RCC 7860 (cell line): ENCODE measurements around the gene CROCC.
A peak's percentile ranks its signal among the peaks of the same experiment; 100 is the strongest.
"Not testable (repeated sequence)": the region's sequence is repeated elsewhere in the genome, so short reads cannot be mapped to it uniquely, and the experiment has no call there.

Experiments
- DNase-seq: peaks from one replicate; pipeline ENCODE4 v3.0.0-alpha.2; 2015; ENCODE audit warnings: low spot score
- FAIRE-seq: peaks from 2 replicates; lab custom pipeline; 2012; peaks lifted over from hg19 to GRCh38; lab: Jason Lieb, UNC

The CROCC gene

GRCh38 chr1:16895598-16896315, 26.0 kb upstream of the CROCC start, which contains the start of gene RNU1-2:
RNU1-2 (plus strand) TSS chr1:16895980.
- FAIRE-seq: peak; percentile 89
- peak; percentile 100 for DNase-seq

- DNase-seq (peak; percentile 99), FAIRE-seq (peak; percentile 92)
Observed at GRCh38 chr1:16896316-16897055, 25.2 kb upstream of the CROCC start.

DNA sequence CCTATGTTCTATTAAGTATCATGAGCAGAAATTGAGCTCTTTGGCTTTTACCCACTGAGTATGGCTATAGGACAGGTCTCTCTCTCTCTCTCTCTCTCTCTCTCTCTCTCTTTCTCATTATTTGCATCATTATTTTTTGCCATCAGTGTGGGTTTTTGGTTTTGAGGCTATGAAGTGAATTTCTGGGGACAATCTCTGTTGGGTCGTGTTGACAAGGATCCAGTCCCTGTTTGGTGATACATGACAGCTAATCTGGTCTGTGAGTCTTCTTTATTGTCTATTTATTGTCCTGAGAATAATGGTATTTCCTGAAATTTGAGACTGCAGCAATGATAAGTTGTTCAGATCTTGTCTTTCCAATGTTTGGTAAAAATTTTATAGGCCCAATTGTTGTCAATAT, 24.1 kb upstream of the CROCC start:
- DNase-seq, FAIRE-seq: not testable (repeated sequence)

DNA sequence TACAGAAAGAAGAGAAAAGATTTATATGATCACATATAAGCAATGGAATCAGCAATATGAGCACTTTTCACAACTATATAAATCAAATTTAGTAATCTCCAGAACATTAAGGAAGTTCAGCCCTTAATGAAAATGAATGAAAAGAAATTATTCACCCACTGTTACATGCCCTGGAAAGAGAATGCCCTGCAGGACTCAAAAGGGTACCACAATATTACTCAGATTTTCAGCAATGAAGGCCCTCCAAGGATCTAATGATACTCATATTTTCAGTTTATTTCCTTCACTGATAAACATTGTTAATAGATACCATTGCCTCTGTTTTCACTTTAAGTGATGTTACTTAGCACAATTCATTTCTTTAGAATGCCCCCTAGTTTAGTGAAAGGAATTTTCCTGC, 23.4 kb upstream of the CROCC start:
- not testable (repeated sequence) for FAIRE-seq, DNase-seq

GRCh38 chr1:16899020-16899419, 22.7 kb upstream of the CROCC start:
- not testable (repeated sequence) for FAIRE-seq, DNase-seq

DNA sequence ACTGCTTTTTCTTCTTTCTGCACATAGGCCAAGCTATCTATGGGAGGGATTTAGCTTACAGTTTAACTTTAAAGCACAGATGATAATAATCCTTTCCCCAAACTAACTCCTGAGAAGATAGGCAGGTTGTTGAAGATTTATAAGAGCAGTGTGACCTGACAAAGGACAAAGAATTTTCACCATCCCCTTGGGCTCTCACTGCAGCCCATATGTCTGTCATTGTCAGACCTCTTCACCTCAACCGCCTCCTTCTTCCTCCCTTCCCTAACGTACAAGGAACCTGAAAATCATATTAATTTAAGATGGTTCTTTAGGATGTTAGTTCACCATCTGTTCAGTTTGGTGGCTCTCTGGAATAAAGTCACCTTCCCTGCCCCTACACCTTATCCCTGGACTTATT, 21.0 kb upstream of the CROCC start:
- DNase-seq: no peak
- no peak for FAIRE-seq

DNA sequence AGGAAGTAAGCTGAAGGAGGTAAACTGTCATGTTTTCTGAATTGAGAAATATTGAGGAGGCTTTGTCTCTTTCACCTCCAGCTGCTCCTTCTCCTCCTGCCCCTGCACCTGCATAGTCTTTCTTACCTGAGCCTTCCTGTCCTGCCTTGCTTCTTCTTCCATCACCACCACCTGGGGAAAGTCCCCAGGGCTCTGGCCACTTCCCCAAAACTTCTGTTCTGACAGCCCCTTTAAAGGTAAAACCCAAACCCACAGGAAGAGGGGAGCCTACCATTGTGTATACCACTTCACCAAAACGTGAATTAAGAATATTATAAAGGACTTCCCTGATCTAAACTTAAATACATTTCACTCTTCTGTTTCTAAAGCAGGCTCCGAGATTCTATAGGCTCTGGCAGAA, 20.4 kb upstream of the CROCC start:
- DNase-seq, FAIRE-seq: not testable (repeated sequence)

- DNase-seq: peak; percentile 45
Observed at GRCh38 chr1:16903054-16903453, 18.7 kb upstream of the CROCC start.

GRCh38 chr1:16903458-16903796, 18.3 kb upstream of the CROCC start:
- no peak for DNase-seq
- no peak for FAIRE-seq

More at GRCh38 chr1:16903054-16903453, 18.7 kb upstream of the CROCC start:
- no peak for FAIRE-seq

DNA sequence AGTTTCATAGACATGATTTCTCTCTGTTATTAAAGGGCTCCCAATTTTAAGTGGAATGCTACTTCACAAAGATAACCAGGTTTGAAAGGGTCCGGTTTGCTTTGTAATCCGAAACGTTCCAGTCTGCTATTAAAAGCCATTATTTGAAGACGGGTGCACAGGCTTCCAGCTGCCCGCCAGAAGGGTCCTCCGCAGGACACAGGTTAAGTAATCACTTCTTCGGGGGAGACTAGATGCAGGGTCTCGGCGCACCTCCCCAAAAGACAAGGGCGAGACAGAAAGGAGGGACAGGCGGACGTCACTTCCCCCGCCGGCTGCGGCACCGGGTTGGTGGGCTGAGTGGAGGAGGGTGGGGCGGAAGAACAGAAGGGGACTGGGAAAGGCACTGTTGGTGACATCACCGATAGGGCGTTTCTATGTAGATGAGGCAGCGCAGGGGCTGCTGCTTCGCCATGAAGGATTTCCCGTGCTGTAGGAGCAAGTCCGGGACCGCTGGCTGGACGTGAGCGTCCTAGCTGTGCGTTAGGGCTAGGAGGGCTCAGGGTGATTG, 17.1 kb upstream of the CROCC start:
- FAIRE-seq (peak; percentile 88), DNase-seq (peak; percentile 99)

DNA sequence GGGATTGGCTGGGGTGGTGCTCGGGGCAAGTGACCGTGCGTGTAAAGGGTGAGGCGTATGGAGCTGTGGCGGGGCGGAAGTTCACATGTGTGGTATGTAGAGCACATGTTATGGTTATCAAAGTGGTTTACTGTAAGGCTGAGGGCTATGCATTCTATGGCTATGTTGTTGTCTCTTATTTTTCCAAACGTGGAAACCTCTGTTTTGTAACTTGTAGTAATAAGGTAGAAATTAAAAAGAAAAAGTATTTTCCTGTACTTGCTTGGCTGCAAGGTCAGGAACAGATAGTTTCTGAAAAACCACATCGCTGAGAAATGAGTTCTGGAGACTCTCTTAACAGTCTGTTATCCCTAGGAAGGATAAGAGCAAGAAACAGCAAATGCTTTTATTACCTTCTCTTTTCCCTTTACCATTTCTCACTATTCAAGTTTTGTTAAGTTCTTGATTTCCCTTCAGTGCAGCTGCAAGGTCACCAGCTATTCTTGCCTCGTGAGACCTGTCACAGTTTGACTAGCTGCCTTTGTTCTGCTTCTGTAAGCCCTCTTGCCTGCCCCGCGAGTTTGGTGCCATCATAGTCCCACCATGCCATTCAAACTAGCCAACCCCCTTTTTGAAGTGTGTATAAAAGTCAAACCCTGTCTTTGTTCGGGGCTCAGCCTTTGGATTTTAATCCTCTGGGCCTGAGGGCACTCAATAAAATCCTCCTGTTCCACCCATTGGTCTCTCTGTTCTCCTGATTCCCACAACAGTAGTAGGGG, 16.4 kb upstream of the CROCC start:
- DNase-seq (peak; percentile 99), FAIRE-seq (peak; percentile 88)

- FAIRE-seq (no peak), DNase-seq (peak; percentile 55)
Observed at GRCh38 chr1:16905868-16906702, 15.6 kb upstream of the CROCC start.

DNA sequence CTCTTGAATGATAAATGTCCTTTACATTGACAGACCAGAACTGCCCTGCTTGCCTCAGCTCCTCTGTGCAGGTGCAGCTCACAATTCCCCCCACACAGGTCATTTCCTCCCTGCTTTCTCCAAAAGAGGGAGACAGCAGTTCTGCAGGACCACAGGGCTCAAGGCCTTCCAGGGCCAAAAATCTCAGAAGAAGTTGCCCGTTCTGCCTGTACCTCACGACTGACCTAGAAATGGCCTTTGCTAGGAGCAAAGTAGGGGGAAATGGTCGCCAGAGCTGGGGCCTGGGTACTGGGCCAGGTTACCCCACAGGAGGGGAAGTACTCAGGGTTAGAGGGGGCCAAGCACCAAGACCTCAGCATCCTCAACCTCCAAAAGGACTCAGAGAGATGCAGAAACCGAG, 14.9 kb upstream of the CROCC start:
- DNase-seq (no peak), FAIRE-seq (no peak)

- FAIRE-seq: no peak
- no peak for DNase-seq
Observed at GRCh38 chr1:16907870-16908758, 13.6 kb upstream of the CROCC start.

- FAIRE-seq, DNase-seq: not testable (repeated sequence)
Observed at GRCh38 chr1:16911851-16912721, 9.6 kb upstream of the CROCC start.

GRCh38 chr1:16912742-16913141, 9.0 kb upstream of the CROCC start:
- not testable (repeated sequence) for DNase-seq, FAIRE-seq

- DNase-seq (no peak), FAIRE-seq (no peak)
Observed at GRCh38 chr1:16913181-16913832, 8.4 kb upstream of the CROCC start.
